Endothelial cell of umbilical vein (primary cell): ENCODE results near the gene MIB1.

Experiments used
- EZH2 ChIP-seq: IDR thresholded peaks from 2 replicates; pipeline ENCODE4 v1.6.1; 2012; ENCODE audit warnings: borderline replicate concordance, low read depth, mild to moderate bottlenecking, moderate library complexity, low read length, inconsistent platforms; ENCODE audit not compliant: severe bottlenecking
- GATA2 ChIP-seq: IDR thresholded peaks from 2 replicates; pipeline ENCODE4 v1.7.0; 2011; ENCODE audit warnings: low read depth, mild to moderate bottlenecking, moderate library complexity, mixed read lengths, low read length; ENCODE audit not compliant: insufficient read length, insufficient read depth
- MYC ChIP-seq: IDR thresholded peaks from one replicate; pipeline ENCODE4 v1.6.1; 2011; ENCODE audit warnings: mild to moderate bottlenecking, low read depth, low read length
- POLR2A ChIP-seq: IDR thresholded peaks from 2 replicates; pipeline ENCODE4 v1.6.1; 2012; ENCODE audit warnings: low read depth, mild to moderate bottlenecking, control low read depth, low read length
- TF ChIP-seq, protein P1 (sequence below), 2 donors: IDR thresholded peaks; 1 replicate in 1 of 2; 2 replicates in 1 of 2; pipeline ENCODE4 v1.5.1; 2011; ENCODE audit warnings: low read length in 2 of 2, mild to moderate bottlenecking in 2 of 2, moderate library complexity in 2 of 2, control low read depth in 1 of 2, inconsistent platforms in 1 of 2, low read depth in 1 of 2; ENCODE audit not compliant: insufficient read depth in 1 of 2; ENCODE audit errors: extremely low read depth in 1 of 2
- TF ChIP-seq, protein P2 (sequence below): IDR thresholded peaks from 2 replicates; pipeline ENCODE4 v1.6.1; 2011; ENCODE audit not compliant: insufficient read depth, insufficient read length

DNA sequence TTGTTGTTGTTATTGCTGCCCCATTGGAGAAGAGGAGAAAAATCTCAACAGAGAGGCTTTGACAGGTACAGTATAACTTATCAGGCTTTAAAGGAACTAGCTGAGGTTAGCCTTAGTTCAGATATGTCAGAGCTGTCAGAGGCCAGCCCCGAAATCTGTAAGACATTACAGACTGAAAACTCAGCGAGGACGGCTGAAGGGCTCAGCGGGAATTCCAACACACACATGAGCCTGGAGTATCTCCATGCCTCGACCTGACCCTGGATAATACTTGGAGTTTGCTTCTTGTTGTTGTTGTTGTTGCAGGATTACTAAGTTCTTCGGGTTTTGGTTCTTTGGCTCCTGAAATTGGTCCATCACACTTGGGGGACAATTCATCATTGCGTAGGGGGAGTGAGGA is 166.9 kb downstream of the MIB1 start:
- TF ChIP-seq, protein P1, sequence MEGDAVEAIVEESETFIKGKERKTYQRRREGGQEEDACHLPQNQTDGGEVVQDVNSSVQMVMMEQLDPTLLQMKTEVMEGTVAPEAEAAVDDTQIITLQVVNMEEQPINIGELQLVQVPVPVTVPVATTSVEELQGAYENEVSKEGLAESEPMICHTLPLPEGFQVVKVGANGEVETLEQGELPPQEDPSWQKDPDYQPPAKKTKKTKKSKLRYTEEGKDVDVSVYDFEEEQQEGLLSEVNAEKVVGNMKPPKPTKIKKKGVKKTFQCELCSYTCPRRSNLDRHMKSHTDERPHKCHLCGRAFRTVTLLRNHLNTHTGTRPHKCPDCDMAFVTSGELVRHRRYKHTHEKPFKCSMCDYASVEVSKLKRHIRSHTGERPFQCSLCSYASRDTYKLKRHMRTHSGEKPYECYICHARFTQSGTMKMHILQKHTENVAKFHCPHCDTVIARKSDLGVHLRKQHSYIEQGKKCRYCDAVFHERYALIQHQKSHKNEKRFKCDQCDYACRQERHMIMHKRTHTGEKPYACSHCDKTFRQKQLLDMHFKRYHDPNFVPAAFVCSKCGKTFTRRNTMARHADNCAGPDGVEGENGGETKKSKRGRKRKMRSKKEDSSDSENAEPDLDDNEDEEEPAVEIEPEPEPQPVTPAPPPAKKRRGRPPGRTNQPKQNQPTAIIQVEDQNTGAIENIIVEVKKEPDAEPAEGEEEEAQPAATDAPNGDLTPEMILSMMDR (IDR thresholded peaks at IDR 0.05; ENCODE audit: extremely low read depth in 1 of 2, insufficient read depth in 1 of 2, low read depth in 1 of 2, low read length in 2 of 2): no peak
- TF ChIP-seq POLR2A: no peak
- no peak for TF ChIP-seq MYC
- no peak for TF ChIP-seq EZH2
- no peak for TF ChIP-seq GATA2
- TF ChIP-seq, protein P2, sequence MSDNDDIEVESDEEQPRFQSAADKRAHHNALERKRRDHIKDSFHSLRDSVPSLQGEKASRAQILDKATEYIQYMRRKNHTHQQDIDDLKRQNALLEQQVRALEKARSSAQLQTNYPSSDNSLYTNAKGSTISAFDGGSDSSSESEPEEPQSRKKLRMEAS: no peak
